Spleen (tissue), 11 donors: ENCODE measurements around the gene PALMD. TPM values are rescaled to one million over a fixed set of nuclear protein-coding genes. Genes with fewer than 3 reads are reported as not detected.

ENCODE experiments used
- DNase-seq: peaks from one replicate; pipeline ENCODE4 v3.0.0-alpha.2; 2020
- H3K27ac ChIP-seq, 8 donors: fragments of 200-600 bp; sonication (generic) in 7 of 8; 1 replicate in 4 of 8; 2 replicates in 4 of 8; pipeline versions ENCODE4 v1.5.0 to v1.8.0; 2016 to 2021; ENCODE audit warnings: inconsistent platforms in 4 of 8, mild to moderate bottlenecking in 4 of 8, moderate library complexity in 1 of 8
- H3K27me3 ChIP-seq, 7 donors: fragments of 200-600 bp; sonication (generic) in 6 of 7; replicated peaks in 1 of 7; 1 replicate in 4 of 7; 2 replicates in 3 of 7; pipeline versions ENCODE4 v1.5.0 to v1.8.0; 2016 to 2021; ENCODE audit warnings: inconsistent platforms in 3 of 7, mild to moderate bottlenecking in 1 of 7
- H3K36me3 ChIP-seq, 6 donors: fragments of 200-600 bp; sonication (generic) in 5 of 6; 1 replicate in 4 of 6; 2 replicates in 2 of 6; pipeline versions ENCODE4 v1.5.0 to v1.8.0; 2016 to 2021; ENCODE audit warnings: inconsistent platforms in 2 of 6
- H3K4me1 ChIP-seq, 6 donors: fragments of 200-600 bp; sonication (generic) in 5 of 6; 1 replicate in 3 of 6; 2 replicates in 3 of 6; pipeline versions ENCODE4 v1.5.0 to v1.8.0; 2016 to 2021; ENCODE audit warnings: inconsistent platforms in 3 of 6
- H3K4me3 ChIP-seq, 8 donors: fragments of 200-600 bp; sonication (generic) in 7 of 8; 1 replicate in 4 of 8; 2 replicates in 4 of 8; pipeline versions ENCODE4 v1.5.0 to v1.8.0; 2016 to 2021; ENCODE audit warnings: inconsistent platforms in 4 of 8, mild to moderate bottlenecking in 4 of 8, moderate library complexity in 2 of 8
- H3K9me3 ChIP-seq, 8 donors: fragments of 200-600 bp; sonication (generic) in 7 of 8; 1 replicate in 4 of 8; 2 replicates in 4 of 8; pipeline versions ENCODE4 v1.5.0 to v1.8.0; 2016 to 2021; ENCODE audit warnings: inconsistent platforms in 4 of 8
- CTCF ChIP-seq, 11 experiments: fragments of 200-600 bp in 7 of 11; fragments of 450-650 bp in 4 of 11; sonication (generic) in 4 of 11; IDR thresholded peaks in 8 of 11; conservative IDR thresholded peaks in 3 of 11; 1 replicate in 7 of 11; 2 replicates in 4 of 11; pipeline versions ENCODE4 v1.4.0 to v1.8.0; 2016 to 2021; ENCODE audit warnings: antibody characterized with exemption in 11 of 11, inconsistent platforms in 4 of 11, mild to moderate bottlenecking in 1 of 11
- POLR2A ChIP-seq, 3 donors: fragments of 450-650 bp; IDR thresholded peaks; one replicate each; pipeline ENCODE4 v1.5.1; 2017; ENCODE audit warnings: antibody characterized with exemption in 3 of 3, mild to moderate bottlenecking in 1 of 3
- POLR2AphosphoS5 ChIP-seq, 3 donors: sonication (generic); formaldehyde crosslinking; IDR thresholded peaks; one replicate each; pipeline ENCODE4 v1.5.1; 2017; ENCODE audit warnings: antibody characterized with exemption in 3 of 3
- WGBS, 5 donors: extraction: QIAGEN DNeasy Blood & Tissue Kit in 3 of 5; methylation state at CpG; one replicate each; pipeline versions ENCODE4 v1.1.5 to v1.1.7; 2013 to 2018; 5-methylcytosine and 5-hydroxymethylcytosine counted together
- intact Hi-C: fragments of 100-400 bp; cut with DNase I; formaldehyde crosslinking; loops from one replicate; pipeline ENCODE4 v1.15.0; 2023; ENCODE audit warnings: low total_unique reads
- polyA plus RNA-seq, 3 donors: library from polyadenylated mRNA; stranded (reverse); fragments of 200-250 nt; gene quantifications; one replicate each; pipeline ENCODE4 v1.2.1, GENCODE V29; 2013
- total RNA-seq, 7 donors: library from RNA; depleted of rRNA in 3 of 7; stranded (reverse); fragments of >200 nt in 3 of 7; fragmentation: NEBNext Ultra II Directional in 4 of 7; extraction: Animal tissue kit (Norgen Biotek cat#: 25700) in 4 of 7; gene quantifications; one replicate each; pipeline versions ENCODE4 v1.1.0 to v1.2.1, GENCODE V29; 2016 to 2021
- donor health status: healthy with polysubstance abuse.
- donor health status: DM: no; HTN: no; CAD: no; lungs with moderate emphysema.
- donor health status: DM: no; HTN: no; CAD: no.
- donor health status: Bipolar disorder and iron deficiency.
- donor health status: healthy.
- donor health status: DM: no; HTN: no; CAD: no.
- donor health status: DM: yes; HTN: yes; CAD: no.

The PALMD gene
- total and polyA plus RNA-seq, 10 donors, result 2.9 to 16.8 (median 7.7) TPM

DNA sequence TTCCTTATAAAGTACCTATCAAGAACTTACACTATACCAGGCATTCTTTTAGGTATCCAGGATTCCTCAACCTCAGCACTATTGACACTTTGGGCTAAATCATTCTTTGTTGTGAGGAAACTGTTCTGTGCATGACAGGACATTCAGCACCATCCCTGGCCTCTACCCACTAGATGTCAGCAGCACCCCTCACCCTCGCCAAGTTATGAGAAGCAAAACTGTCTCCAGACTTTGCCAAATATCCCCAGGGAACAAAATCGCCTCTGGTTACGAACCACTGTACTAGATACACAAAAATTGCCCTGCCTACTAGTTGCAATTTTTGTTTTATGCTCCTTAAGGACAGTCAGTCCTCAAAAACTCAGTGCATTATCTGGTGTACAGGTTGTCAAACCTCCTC, 35.7 kb downstream of the PALMD start:
- WGBS, 5 donors, result 56 to 91% (median 76%) methylated on average over 3 of the region's 3 CpGs
- Histone ChIP-seq H3K36me3 (no peaks in the 10 kb centered on the region), H3K27ac (no peak overlapping the region), H3K4me3 (no peak overlapping the region), H3K27me3 (no peaks in the 10 kb centered on the region), H3K4me1 (peaks cover 0 to 6% (median 0%) of the 10 kb centered on the region in 6 donors), H3K9me3 (no peaks in the 10 kb centered on the region)
- no peak for TF ChIP-seq CTCF (IDR thresholded peaks at IDR 0.05 in 8 of 11, conservative IDR thresholded peaks at IDR 0.05 in 3 of 11)
- no peak for TF ChIP-seq POLR2A (IDR thresholded peaks at IDR 0.05)
- no peak for TF ChIP-seq POLR2AphosphoS5 (IDR thresholded peaks at IDR 0.05)
- DNase-seq, result no peak
- intact Hi-C loops, result no loop called here

GRCh38 chr1:99682291-99682751, 36.4 kb downstream of the PALMD start:
- intact Hi-C loops, result no loop called here
- Histone ChIP-seq H3K9me3 (no peaks in the 10 kb centered on the region), H3K4me3 (no peak overlapping the region), H3K27ac (no peak overlapping the region), H3K4me1 (peaks cover 0 to 6% (median 0%) of the 10 kb centered on the region in 6 donors), H3K36me3 (no peaks in the 10 kb centered on the region), H3K27me3 (no peaks in the 10 kb centered on the region)
- no peak for DNase-seq
- 69 to 84% (median 76%) methylated on average over 4 of the region's 4 CpGs for WGBS, 5 donors
- TF ChIP-seq CTCF (IDR thresholded peaks at IDR 0.05 in 8 of 11, conservative IDR thresholded peaks at IDR 0.05 in 3 of 11) (no peak), POLR2A (IDR thresholded peaks at IDR 0.05) (no peak), POLR2AphosphoS5 (IDR thresholded peaks at IDR 0.05) (no peak)

DNA sequence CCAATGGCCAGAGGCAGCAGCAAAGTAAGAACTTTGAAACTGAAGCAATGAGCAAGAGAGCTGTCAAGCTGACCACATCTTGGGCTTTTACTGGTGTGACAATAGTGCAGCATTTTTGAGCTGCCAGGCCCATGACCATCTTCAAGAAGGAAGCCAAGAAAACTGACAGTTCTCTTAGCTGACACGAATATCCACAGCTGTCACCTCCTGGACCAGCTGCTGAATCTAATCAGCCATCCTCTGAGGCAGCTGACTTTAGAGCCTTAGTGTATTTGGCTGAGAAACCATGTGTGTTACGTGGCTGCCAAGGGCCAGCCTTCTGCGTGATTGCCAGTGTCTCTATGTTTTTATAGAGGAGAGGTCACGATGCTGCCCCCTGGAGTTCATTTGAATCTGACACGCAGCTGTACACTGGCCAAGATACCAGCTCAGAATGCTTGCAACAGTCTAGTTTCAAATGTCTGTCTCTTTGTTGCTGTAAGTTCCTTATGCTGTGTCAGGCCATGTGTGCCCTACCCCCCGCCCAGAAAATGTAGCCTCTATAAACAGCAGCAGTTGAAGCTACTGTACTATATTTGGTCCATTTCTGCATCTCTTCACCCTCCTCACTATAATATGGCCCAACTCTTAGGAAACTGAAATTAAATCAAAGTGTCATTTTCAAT, 39.7 kb downstream of the PALMD start:
- Histone ChIP-seq H3K4me3 (no peak overlapping the region), H3K27me3 (no peaks in the 10 kb centered on the region), H3K9me3 (no peaks in the 10 kb centered on the region), H3K27ac (no peak overlapping the region), H3K4me1 (peaks cover 0 to 6% (median 0%) of the 10 kb centered on the region in 6 donors), H3K36me3 (no peaks in the 10 kb centered on the region)
- no peak for DNase-seq
- intact Hi-C loops, result no loop called here
- 26 to 43% (median 35%) methylated on average over 4 to 6 of the region's 6 CpGs for whole genome bisulfite sequencing, 5 donors
- no peak for TF ChIP-seq POLR2A (IDR thresholded peaks at IDR 0.05)
- peak in 8 of 11 experiments; percentile 24 to 66 (median 51) for TF ChIP-seq CTCF (IDR thresholded peaks at IDR 0.05 in 8 of 11, conservative IDR thresholded peaks at IDR 0.05 in 3 of 11)
- TF ChIP-seq POLR2AphosphoS5 (IDR thresholded peaks at IDR 0.05), result peak in 1 of 3 donors; percentile 11

DNA sequence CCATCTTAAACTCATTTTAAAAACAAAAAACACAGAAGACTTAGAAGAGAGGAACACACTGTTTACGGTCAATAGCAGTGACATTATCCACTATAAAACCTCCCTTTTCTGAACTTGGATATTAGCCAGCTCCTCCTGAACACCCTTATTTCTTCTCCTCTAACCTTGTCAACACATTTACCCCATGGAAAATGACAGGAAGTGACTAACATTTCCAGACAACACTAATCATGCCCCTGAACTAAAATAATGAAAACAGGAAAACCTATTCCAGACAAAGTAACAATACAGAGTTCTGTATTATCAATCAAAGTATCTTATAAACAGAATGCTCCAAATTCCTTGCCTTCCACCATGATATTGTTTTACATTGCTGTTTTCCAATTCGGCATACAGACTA, 45.3 kb downstream of the PALMD start:
- no peak overlapping the region for H3K27ac ChIP-seq

More for the DNA sequence above, 45.3 kb downstream of the PALMD start:
- Histone ChIP-seq H3K4me1 (no peaks in the 10 kb centered on the region), H3K4me3 (no peak overlapping the region), H3K36me3 (no peaks in the 10 kb centered on the region), H3K27me3 (no peaks in the 10 kb centered on the region), H3K9me3 (no peaks in the 10 kb centered on the region)
- no peak for DNase-seq
- WGBS, 5 donors, result 57 to 69% (median 68%) methylated on average over 2 of the region's 2 CpGs
- TF ChIP-seq CTCF (IDR thresholded peaks at IDR 0.05 in 8 of 11, conservative IDR thresholded peaks at IDR 0.05 in 3 of 11) (no peak), POLR2AphosphoS5 (IDR thresholded peaks at IDR 0.05) (no peak), POLR2A (IDR thresholded peaks at IDR 0.05) (no peak)
- intact Hi-C loops, result no loop called here
